Sciatic nerve (tissue), 2 donors: ENCODE results near the gene PLPP4. TPM values are rescaled to one million over a fixed set of nuclear protein-coding genes. Genes with fewer than 3 reads are reported as not detected.

Experiments
- ATAC-seq: fragments of 200-7000 bp; cut with Tn5 transposase; one replicate; pipeline ENCODE4 v1.9.1; 2020; ENCODE audit warnings: mild to moderate bottlenecking, moderate library complexity
- DNase-seq: peaks from one replicate; pipeline ENCODE4 v3.0.0-alpha.2; 2020; ENCODE audit warnings: low spot score
- intact Hi-C: fragments of 100-400 bp; cut with DNase I; formaldehyde crosslinking; loops from one replicate; pipeline ENCODE4 v1.14.2; 2022
- total RNA-seq: library from RNA; stranded (reverse); fragmentation: NEBNext Ultra II Directional; extraction: Animal tissue kit (Norgen Biotek cat#: 25700); gene quantifications from one replicate; pipeline ENCODE4 v1.2.1, GENCODE V29; 2021
- donor health status: DM: no; HTN: no; CAD: no.
- donor health status: DM: no; HTN: no; CAD: no.

PLPP4 gene
- 2.1 TPM for total RNA-seq

DNA sequence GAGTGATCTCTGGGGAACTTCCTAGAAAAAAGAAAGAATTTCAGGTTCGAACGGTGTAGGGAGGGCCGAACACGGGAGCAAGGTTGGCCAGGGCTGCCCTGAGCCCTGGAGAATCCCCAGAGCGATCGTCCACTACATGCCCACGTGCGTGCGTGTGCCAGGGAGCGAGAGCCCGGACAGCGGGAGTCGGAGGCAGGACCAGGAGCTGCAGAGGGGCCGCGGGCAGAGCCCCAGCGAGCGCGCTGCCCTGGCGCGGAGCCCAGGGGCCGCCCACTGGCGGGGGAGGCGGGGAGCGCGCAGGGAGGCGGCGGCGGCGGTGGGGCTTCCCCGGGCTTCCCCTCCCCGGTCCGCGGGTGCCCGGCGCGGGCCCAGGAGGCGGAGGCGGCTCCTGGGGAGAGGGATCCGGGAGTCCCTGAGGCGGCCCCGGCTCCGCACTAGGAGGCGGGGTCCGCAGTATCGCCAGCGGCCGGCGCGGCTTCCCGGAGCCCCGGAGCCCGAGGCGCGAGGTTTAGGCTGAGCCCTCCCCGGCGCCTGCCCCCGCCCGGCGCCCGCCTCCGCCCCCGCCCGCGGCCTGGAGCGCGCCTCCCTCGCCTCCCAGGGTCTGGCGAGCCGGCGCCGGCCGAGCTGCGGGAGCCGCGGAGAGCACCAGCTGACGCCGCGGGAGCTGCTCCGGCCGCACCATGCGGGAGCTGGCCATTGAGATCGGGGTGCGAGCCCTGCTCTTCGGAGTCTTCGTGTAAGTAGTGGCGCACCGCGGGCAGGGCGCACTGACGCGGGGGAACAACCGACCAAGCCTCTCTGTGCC, at the start of gene PLPP4:
PLPP4 (plus strand) TSS at position 602 of the 805 bp plus-strand sequence; CDS start at position 681, 79 bp downstream.
- DNase-seq (no peak), ATAC-seq (peak; percentile 63)

DNA sequence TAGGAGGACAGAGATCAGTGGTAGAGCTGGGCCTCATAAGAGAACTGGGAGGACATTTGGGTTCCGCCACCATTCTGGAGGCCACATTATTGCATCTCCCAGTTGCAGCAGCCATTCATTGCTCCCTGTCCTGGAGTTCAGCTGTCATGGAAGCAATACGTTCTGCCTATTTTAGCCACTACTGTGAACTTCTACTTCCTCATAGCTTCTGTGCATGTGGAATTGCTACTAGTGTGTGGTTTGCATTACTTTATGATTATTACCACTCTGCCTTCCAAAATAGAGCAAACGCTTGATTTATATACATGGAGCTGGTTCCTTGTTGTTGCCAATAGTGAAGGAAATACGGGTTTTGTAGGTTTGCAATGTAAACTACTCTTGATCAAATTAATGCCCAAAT, 47.2 kb upstream of the PLPP4 start:
- no peak for ATAC-seq
- intact Hi-C loops = no loop called here
- DNase-seq = no peak

More for the DNA sequence above, at the start of gene PLPP4:
- intact Hi-C loops = no loop called here

DNA sequence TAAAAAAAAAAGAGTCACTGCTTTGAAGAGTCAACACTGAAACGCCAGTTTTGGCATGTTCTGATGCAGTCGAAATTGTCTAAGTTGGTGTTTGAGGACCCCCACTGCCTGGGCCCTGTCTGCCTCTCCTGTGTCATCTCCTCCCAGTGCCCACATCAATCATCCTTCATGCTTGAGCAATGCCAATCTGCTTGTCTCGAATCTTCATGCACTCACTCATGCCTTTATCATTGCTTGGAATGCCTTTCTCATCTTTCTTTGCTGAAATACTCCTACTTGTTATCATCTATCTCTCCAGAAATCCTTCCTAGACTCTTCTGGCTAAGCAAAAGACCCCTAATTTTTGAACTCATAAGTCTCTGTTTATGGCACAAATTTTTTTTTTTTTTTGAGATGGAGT, 42.1 kb upstream of the PLPP4 start:
- ATAC-seq (no peak), DNase-seq (no peak)
- intact Hi-C loops = no loop called here

DNA sequence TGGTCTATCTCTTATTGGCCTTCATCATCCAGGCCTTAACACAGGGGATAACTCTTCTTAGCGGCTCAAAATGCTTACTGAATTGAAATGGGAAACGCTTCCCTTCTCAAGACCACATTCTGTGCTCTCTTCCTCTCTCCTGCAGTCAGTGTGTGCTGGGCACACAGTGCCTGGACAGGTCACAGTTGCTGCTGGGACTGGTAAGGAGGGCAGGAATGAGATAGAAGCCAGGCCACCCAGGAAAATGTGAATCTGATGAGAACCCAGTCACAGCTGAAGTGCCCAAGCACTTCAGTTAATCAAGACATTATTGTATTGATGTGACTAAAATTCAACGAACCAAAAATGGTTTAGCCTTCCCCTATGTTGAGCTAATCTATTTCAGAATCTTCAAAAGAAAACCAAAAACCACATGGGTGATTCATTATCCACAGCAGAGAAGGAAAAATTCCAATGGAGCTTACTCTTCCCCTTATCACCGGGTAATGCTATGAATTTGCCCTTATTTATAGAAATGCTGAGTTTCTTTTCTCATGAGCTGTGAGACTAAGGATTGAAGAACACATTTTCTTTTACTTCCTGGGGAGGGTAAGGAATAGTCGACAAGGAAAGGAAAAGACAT, 41.2 kb upstream of the PLPP4 start:
- intact Hi-C loops = no loop called here
- DNase-seq (no peak), ATAC-seq (no peak)

DNA sequence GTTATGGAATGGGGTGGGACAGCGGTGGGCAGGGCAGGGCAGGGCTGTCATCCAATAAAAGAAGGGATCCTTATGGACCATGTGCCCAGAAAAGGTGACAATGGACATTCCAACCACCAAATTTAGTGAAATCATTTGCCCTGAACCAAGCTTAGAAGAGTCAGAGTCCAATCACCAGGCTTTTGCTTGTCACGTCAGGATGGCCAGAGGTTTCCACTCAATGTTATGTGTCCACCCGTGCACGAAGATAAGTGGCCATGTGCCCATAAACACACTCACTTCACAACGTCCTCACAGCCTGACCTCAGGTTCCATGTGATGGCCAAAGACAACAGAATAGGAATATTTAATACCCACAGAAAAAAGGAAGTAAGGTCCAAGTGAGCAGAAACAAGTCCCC, 36.6 kb upstream of the PLPP4 start:
- intact Hi-C loops = no loop called here
- ATAC-seq = no peak

DNA sequence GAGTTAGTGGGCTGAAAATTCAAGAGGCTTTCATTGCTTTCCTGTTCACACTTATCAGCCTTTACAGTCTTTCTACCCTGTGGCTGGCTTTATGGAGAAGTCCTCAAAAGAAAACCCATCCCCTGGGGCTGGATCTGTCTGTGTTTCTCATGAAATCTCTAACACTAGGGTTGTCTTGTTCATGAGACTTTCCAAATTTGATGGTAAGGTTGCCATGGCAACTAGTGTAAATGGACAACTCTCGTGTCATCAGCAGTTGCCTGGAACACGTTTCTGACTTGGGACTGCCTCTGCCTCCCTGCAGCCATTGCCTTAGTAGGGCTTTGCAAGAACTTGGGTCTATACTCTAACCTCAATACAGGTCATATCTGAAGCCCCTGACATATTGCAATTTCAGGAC, 35.8 kb upstream of the PLPP4 start:
- ATAC-seq (no peak), DNase-seq (no peak)
- intact Hi-C loops = no loop called here

More for the DNA sequence above, 36.6 kb upstream of the PLPP4 start:
- DNase-seq = no peak

DNA sequence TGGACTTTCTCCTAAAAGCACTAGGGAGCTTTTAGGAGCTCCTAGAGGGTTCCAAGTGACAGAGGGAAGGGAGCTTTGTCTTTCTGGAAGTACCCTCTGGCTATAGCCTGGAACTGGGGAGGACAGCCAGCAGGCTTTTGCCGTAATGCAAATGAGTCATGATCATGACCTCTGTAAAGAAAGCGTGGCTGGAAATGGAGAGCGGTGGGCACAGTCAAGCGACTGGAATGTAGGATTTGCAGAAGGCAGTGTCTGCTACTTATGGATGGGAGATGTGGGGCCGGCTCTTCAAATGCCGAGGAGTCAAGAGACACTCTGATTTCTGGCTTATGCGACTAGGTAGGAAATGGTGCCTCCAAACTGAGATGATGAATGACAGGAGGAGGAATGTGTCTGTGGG, 34.6 kb upstream of the PLPP4 start:
- intact Hi-C loops = no loop called here
- ATAC-seq (no peak), DNase-seq (no peak)

DNA sequence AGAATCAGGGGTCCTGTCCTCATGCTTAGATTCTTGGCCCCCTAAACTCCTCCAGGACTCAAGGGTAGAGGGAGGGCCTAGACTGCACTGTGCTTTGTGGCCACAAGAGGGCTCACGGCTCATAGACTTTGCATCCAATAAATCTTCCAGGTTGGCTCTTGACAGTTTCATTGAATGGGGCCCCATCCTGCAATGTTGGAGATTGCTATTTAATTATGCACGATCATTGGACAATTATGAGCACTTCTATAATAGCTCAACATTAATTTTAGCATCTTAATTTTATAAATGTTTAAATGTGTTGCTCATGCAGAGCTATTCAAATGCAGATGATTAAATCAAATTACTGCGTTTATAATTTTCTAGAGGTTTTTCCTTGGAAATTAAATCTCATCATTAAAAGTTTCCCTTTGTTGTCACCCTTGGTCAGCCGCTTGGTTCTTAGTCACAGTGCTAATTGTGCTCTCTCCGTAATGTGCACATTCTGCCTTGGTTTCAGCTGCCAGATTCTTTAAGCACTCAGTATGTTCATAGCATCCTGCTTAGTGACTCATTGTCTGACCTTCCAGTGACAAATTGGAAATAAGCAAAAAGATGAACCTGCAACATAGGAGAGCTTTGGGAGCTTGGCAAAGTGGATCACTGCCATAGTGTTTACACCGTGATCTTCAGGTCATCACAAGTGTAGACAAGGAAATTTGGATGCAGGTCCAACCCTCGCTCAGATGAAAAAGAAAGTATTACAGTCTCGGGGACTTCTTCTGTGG, 33.4 kb upstream of the PLPP4 start:
- intact Hi-C loops = no loop called here
- ATAC-seq (peak; percentile 49), DNase-seq (no peak)

DNA sequence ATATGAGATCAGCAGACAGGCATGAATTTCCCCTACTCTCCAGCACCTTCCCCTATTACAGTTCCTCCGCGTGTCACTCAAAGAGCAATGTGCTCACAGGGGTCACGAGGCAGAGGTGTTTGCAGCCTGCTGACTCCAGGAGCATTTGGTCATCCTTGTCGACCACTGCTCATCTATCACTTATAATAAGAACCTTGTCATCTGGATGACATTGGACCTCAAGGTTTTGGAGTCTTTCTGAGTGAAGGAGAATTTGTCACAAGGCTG, 32.9 kb upstream of the PLPP4 start:
- intact Hi-C loops = no loop called here
- DNase-seq (no peak), ATAC-seq (no peak)

DNA sequence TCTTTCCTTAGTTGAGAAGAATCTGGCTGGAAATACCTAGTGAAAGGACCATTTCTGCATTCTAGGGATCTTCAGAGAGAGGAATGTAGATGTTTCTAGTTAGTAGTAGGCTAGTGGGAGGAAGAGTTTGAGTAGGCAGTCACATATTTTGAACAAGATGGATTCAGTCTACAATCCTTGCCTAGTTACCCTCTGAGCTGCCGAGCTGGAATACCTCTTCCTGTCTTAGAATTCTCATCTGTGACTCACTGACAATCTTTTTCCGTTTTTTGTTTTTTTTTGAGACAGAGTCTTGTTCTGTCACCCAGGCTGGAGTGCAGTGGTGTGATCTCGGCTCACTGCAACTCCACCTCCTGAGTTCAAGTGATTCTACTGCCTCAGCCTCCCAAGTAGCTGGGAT, 30.7 kb upstream of the PLPP4 start:
- ATAC-seq (no peak), DNase-seq (no peak)
- intact Hi-C loops = no loop called here

DNA sequence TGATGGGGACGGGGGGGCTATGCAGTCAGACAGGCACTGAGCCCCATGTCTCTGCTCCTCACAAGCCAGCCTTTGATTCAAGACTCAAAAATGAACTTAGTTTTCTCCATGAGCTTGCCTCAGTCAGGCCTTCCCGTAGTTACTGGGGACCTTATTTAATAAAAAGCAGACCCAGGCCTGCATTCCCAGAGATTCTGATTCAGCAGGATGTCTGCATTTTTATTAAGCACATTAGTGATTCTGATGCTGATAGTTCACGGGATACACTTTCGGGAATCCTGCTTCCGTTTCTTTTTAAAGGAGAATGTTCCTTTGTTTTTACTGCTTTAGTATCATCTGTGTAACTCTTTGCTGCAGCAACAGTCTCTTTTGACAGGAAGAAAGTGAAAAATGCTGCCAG, 28.3 kb upstream of the PLPP4 start:
- ATAC-seq (no peak), DNase-seq (no peak)
- intact Hi-C loops = no loop called here

DNA sequence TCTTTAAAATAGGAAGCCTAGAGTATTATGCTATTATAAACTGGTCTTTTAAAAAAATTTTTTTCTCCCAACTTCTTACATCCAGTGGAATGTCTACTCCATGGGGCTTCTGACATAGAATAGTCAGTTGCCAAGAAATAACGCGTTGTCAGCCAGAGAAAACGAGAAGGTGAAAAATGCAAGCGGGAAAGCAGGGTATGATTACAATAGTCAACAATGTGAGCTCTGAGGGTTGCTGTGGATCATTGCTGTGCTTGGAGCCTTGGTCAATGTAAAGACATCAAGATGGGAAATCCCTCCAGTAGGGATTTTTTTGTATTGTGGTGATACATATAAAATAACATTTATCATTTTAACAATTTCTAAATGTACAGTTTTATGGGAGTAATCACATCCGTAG, 27.6 kb upstream of the PLPP4 start:
- intact Hi-C loops = no loop called here
- DNase-seq = no peak
- no peak for ATAC-seq

DNA sequence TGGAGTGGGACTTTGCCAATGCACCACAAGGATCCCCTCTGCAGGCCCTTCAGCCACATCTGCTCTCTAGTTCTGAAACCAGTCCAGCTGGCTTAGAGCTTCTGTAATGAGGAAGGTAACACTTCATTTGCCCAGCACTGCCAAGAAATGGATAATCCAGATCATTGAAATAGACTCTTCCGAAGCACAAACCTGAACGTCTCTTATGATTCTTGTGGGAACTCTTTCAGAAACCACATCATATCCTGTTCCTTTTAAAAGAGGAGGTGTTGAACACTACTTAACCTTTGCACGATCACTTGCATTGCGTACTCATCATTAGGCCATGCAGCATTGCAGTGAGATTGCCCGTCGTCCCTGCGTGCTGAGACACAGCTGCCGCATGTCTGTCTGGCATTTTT, 25.8 kb upstream of the PLPP4 start:
- intact Hi-C loops = no loop called here
- DNase-seq = no peak
- ATAC-seq = no peak

DNA sequence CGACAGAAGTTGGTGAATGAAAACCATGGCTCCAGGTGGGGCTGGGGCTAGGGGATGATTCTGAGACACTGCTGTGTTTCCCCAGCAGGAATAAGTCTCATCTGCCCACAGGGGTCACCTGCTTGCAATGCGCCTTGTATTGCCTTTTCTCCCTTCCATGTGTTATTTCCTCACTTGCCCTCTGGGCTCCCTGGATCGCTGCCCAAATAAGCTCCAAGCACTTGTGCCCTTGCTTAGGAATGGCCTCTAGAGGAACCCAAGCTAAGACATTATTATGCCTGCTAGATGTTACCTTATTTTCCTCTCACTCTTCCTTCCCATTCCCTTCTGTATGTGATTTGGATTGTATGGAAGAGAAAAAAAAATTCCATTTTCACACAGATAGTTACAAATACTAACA, 24.8 kb upstream of the PLPP4 start:
- no peak for ATAC-seq
- intact Hi-C loops = no loop called here
- DNase-seq = no peak

DNA sequence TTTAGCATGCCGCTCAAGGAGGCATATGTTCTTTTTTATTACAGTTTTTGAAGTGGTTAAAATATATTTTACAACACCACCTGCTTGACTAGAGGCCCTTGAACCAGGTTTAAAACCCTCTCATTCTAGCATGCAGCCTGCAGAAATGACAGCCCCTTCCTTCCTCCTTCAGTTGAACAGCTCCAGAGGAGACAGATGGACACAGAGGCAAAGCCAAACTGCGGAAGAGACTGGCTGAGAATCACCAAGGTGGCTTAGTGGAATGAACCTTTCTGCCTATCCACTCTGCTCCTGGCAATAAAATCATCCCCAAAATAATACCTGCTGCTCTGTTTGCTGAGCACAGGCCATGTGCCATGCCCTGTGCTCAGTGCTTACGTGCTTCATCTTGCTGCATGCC, 23.9 kb upstream of the PLPP4 start:
- intact Hi-C loops = no loop called here
- DNase-seq = no peak
- no peak for ATAC-seq

DNA sequence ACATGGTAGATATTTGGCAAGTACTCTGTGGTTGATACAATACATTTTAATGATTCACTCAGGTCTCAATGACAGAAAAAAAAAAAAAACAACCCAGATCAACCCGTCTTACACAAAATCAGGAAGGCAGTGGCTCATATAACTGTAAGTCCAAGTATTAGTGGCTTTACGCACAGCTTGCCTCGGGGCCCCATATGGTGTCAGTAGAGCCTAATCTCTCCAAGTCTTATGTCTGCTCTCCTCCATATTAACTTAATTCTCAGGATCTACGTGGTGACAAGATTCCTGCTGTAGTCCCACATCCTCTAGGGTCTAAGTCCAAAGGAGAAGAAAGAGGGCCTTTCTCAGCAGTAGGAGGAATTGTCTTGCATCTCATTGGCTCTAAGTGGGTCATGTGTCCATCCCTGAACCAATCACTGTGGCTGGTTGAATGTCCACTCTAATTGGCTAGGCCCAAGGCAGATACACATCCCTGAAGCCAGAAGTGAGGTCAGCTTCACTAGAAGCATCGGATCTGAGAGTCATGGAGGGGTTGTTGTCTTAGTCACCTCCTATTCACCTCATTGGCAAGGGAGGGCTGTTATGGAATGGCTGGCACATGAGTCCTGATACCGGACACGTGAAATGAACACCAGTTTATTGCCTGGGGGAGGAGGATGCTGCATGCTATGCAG, 20.5 kb upstream of the PLPP4 start:
- ATAC-seq = no peak
- DNase-seq = no peak
- intact Hi-C loops = no loop called here

DNA sequence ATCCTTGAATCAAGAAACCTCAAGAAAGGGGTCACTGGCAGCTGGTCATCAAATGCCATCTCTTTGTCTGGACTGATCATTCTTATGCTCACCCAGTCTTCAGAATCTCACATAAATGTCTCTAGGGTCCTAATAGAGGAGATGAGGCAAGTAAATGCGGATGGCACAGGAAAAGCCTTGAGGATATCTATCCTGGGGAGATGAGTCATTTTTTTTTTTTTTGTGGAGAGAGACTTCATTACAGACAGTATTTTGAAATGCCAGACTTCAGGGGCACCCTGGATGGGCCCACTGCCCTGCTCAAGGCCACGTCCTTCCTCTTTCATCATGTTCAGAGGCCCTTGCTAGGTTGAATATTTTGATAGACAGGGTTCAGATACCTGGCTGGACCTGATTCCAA, 19.5 kb upstream of the PLPP4 start:
- intact Hi-C loops = no loop called here
- no peak for ATAC-seq
- no peak for DNase-seq

DNA sequence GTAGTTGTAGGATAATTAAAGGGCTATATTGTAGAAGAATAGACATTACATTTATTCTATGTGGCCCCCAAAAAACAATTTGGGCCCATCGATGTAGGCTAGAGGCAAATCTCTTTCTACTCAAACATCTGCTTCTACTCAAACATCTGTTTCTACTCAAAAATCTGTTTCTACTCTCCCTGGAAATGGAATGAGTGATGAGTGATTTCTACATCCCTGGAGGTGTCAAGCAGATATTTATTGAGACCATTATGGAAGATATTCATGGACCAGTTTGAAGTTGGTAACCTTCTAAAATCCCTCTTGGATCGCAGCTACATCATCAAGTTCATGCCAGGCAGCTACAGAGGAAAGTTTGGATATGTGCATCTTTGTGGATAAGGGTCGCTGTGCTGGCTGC, 5.1 kb upstream of the PLPP4 start:
- intact Hi-C loops = no loop called here
- ATAC-seq = no peak
- no peak for DNase-seq

DNA sequence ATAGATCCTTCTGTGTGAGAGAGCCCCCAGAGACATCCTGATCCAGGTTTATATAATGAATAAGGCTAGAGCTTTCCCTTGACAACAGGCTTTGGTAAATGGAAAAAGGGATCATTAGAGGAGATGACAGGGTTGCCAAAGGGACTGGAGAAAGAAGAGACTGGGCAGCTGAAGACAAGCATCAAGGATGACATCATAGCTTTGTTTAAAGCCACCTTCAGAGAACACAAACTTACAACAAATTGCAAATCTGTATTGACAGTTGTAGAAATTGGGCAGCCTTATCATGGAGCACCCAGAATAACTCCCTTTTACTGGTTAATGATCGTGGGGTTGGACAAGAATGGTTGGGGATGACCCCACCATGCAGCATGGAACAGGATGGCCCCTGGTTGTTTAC, 3.7 kb upstream of the PLPP4 start:
- intact Hi-C loops = no loop called here
- no peak for DNase-seq
- ATAC-seq = no peak

DNA sequence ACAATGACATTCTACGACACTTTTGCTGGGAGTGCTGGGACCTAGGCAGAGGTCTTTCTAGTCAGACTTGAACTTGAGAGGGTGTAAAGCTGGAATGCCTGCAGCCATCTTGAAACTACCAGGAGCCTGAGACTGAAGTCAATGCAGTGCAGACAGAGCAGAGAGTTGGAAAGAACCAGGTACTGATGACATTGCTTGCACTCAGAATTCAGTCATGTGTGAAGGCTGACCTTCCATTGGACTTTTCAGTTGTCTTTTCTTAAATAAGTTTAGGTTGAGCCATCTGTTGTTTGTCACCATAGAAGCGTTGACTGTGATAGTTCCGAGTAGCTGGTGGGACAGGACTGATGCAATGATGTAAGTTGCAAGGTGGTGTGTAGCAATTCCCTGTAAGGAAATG, 3.1 kb upstream of the PLPP4 start:
- DNase-seq (no peak), ATAC-seq (no peak)
- intact Hi-C loops = no loop called here
